ENCODE data around the gene ASPG.

The ASPG gene

GRCh38 chr14:104086210-104086660, 735 bp downstream of the ASPG start:
- TF ChIP-seq TAF1 (IDR thresholded peaks at IDR 0.05; ENCODE audit: borderline replicate concordance, insufficient read depth, low read length) (no peak), POLR2AphosphoS5 (IDR thresholded peaks at IDR 0.05; ENCODE audit: low read depth, low read length) (no peak), REST (IDR thresholded peaks at IDR 0.05; ENCODE audit: insufficient read depth in 1 of 2, low read depth in 2 of 2, low read length in 2 of 2) (no peak), SIN3A (IDR thresholded peaks at IDR 0.05; ENCODE audit: borderline replicate concordance, insufficient read depth, low read length) (no peak), FOXP2 (optimal IDR thresholded peaks at IDR 0.05; ENCODE audit: borderline replicate concordance, extremely low read depth, extremely low read length, insufficient read depth) (no peak)

GRCh38 chr14:104086661-104087461, 1.4 kb downstream of the ASPG start:
- TF ChIP-seq TAF1 (IDR thresholded peaks at IDR 0.05; ENCODE audit: borderline replicate concordance, insufficient read depth, low read length) (no peak), FOXP2 (optimal IDR thresholded peaks at IDR 0.05; ENCODE audit: borderline replicate concordance, extremely low read depth, extremely low read length, insufficient read depth) (no peak), SIN3A (IDR thresholded peaks at IDR 0.05; ENCODE audit: borderline replicate concordance, insufficient read depth, low read length) (no peak), REST (IDR thresholded peaks at IDR 0.05; ENCODE audit: insufficient read depth in 1 of 2, low read depth in 2 of 2, low read length in 2 of 2) (no peak), POLR2AphosphoS5 (IDR thresholded peaks at IDR 0.05; ENCODE audit: low read depth, low read length) (no peak)

GRCh38 chr14:104087505-104087904, 2.0 kb downstream of the ASPG start:
- TF ChIP-seq TAF1 (IDR thresholded peaks at IDR 0.05; ENCODE audit: borderline replicate concordance, insufficient read depth, low read length): no peak
- no peak for TF ChIP-seq REST (IDR thresholded peaks at IDR 0.05; ENCODE audit: insufficient read depth in 1 of 2, low read depth in 2 of 2, low read length in 2 of 2)
- TF ChIP-seq FOXP2 (optimal IDR thresholded peaks at IDR 0.05; ENCODE audit: borderline replicate concordance, extremely low read depth, extremely low read length, insufficient read depth): no peak
- no peak for TF ChIP-seq SIN3A (IDR thresholded peaks at IDR 0.05; ENCODE audit: borderline replicate concordance, insufficient read depth, low read length)
- no peak for TF ChIP-seq POLR2AphosphoS5 (IDR thresholded peaks at IDR 0.05; ENCODE audit: low read depth, low read length)

- TF ChIP-seq POLR2AphosphoS5 (IDR thresholded peaks at IDR 0.05; ENCODE audit: low read depth, low read length) (no peak), TAF1 (IDR thresholded peaks at IDR 0.05; ENCODE audit: borderline replicate concordance, insufficient read depth, low read length) (no peak), FOXP2 (optimal IDR thresholded peaks at IDR 0.05; ENCODE audit: borderline replicate concordance, extremely low read depth, extremely low read length, insufficient read depth) (no peak), REST (IDR thresholded peaks at IDR 0.05; ENCODE audit: insufficient read depth in 1 of 2, low read depth in 2 of 2, low read length in 2 of 2) (no peak), SIN3A (IDR thresholded peaks at IDR 0.05; ENCODE audit: borderline replicate concordance, insufficient read depth, low read length) (no peak)
Measured at GRCh38 chr14:104087981-104088850, 2.7 kb downstream of the ASPG start.

All from PFSK-1 (cell line).